Body of pancreas (tissue), 4 donors: Measurements from ENCODE around the gene VTI1A.

Experiments used
- CTCF ChIP-seq, 7 experiments: fragments of 450-650 bp in 4 of 7; fragments of 200-600 bp in 3 of 7; sonication (generic) in 3 of 7; IDR thresholded peaks; one replicate each; pipeline ENCODE4 v1.5.1; 2016 to 2019; ENCODE audit warnings: antibody characterized with exemption in 7 of 7
- POLR2A ChIP-seq, 3 donors: fragments of 450-650 bp; IDR thresholded peaks; one replicate each; pipeline ENCODE4 v1.6.1; 2016; ENCODE audit warnings: antibody characterized with exemption in 3 of 3, mild to moderate bottlenecking in 2 of 3

- TF ChIP-seq CTCF (IDR thresholded peaks at IDR 0.05) = no peak
- no peak for TF ChIP-seq POLR2A (IDR thresholded peaks at IDR 0.05)
These were observed 363.7 kb downstream of the VTI1A start for GRCh38 chr10:112810711-112811151.
